Testis (tissue), 3 donors: ENCODE measurements around the gene SBNO2. TPM values are rescaled to one million over a fixed set of nuclear protein-coding genes. Genes with fewer than 3 reads are reported as not detected.

ENCODE experiments used
- DNase-seq: peaks from one replicate; pipeline ENCODE4 v3.0.0-alpha.2; 2019
- H3K27ac ChIP-seq, 2 donors: fragments of 200-600 bp; sonication (generic); one replicate each; pipeline ENCODE4 v1.5.1; 2019
- H3K27me3 ChIP-seq: fragments of 200-600 bp; sonication (generic); one replicate; pipeline ENCODE4 v1.5.1; 2019
- H3K36me3 ChIP-seq: fragments of 200-600 bp; sonication (generic); one replicate; pipeline ENCODE4 v1.5.1; 2017; ENCODE audit warnings: low read depth; ENCODE audit errors: missing control alignments
- H3K4me1 ChIP-seq: fragments of 200-600 bp; sonication (generic); one replicate; pipeline ENCODE4 v1.5.1; 2019
- H3K4me3 ChIP-seq, 2 donors: fragments of 200-600 bp; sonication (generic); one replicate each; pipeline ENCODE4 v1.5.1; 2017 to 2019
- H3K9me3 ChIP-seq: fragments of 200-600 bp; sonication (generic); one replicate; pipeline ENCODE4 v1.5.1; 2017
- CTCF ChIP-seq, 3 experiments: fragments of 450-650 bp in 2 of 3; fragments of 200-600 bp in 1 of 3; sonication (generic) in 1 of 3; IDR thresholded peaks; one replicate each; pipeline ENCODE4 v1.5.1; 2016 to 2019; ENCODE audit warnings: antibody characterized with exemption in 3 of 3, mild to moderate bottlenecking in 2 of 3, moderate library complexity in 1 of 3
- POLR2A ChIP-seq: fragments of 450-650 bp; IDR thresholded peaks from one replicate; pipeline ENCODE4 v1.6.1; 2017; ENCODE audit warnings: antibody characterized with exemption, mild to moderate bottlenecking, moderate library complexity
- WGBS, 2 donors: methylation state at CpG; one replicate each; pipeline ENCODE4 v1.1.5; 2018; 5-methylcytosine and 5-hydroxymethylcytosine counted together
- intact Hi-C: fragments of 100-400 bp; cut with DNase I; formaldehyde crosslinking; loops from one replicate; pipeline ENCODE4 v1.15.1; 2023; ENCODE audit warnings: low total_unique reads
- polyA plus RNA-seq: library from polyadenylated mRNA; stranded (reverse); fragments of 350-450 nt; fragmentation: Illumina TruSeq; extraction: RNeasy Lipid Tissue Mini Kit (QIAGEN cat#74804); gene quantifications from one replicate; pipeline ENCODE4 v1.2.3, GENCODE V29; 2014; ENCODE audit warnings: low read depth, low replicate concordance; ENCODE audit not compliant: insufficient read depth
- total RNA-seq, 2 donors: library from RNA; depleted of rRNA; stranded (reverse); fragments of >200 nt; gene quantifications; one replicate each; pipeline ENCODE4 v1.2.3, GENCODE V29; 2016

Gene SBNO2
- total and polyA plus RNA-seq, 3 donors from 2014 or later = 34.3 to 65.0 (median 58.9) TPM

GRCh38 chr19:1105008-1105872, 68.8 kb downstream of the SBNO2 start:
- DNase-seq = no peak
- peak overlapping the region; percentile 88 to 89 for H3K4me3 ChIP-seq
- TF ChIP-seq CTCF (IDR thresholded peaks at IDR 0.05) = no peak
- no peak for TF ChIP-seq POLR2A
- H3K4me1 ChIP-seq = peaks cover 40% of the 10 kb centered on the region
- WGBS, 2 donors = 35 to 46% methylated on average over 13 to 68 of the region's 69 CpGs
- intact Hi-C loops = no loop called here
- no peaks in the 10 kb centered on the region for H3K9me3 ChIP-seq
- no peaks in the 10 kb centered on the region for H3K36me3 ChIP-seq
- H3K27ac ChIP-seq = peak overlapping the region; percentile 97 to 99
- no peaks in the 10 kb centered on the region for H3K27me3 ChIP-seq

GRCh38 chr19:1104311-1105007, 69.6 kb downstream of the SBNO2 start:
- H3K4me1 ChIP-seq = peaks cover 40% of the 10 kb centered on the region
- DNase-seq = peak; percentile 78
- H3K9me3 ChIP-seq = no peaks in the 10 kb centered on the region
- H3K36me3 ChIP-seq = no peaks in the 10 kb centered on the region
- 1% methylated on average over 47 of the region's 93 CpGs; no CpG with 5 or more reads in 1 of the 2 donors for WGBS, 2 donors
- no peaks in the 10 kb centered on the region for H3K27me3 ChIP-seq
- TF ChIP-seq CTCF (IDR thresholded peaks at IDR 0.05) (peak in 1 of 3 experiments; percentile 7), POLR2A (no peak)
- H3K4me3 ChIP-seq = peak overlapping the region; percentile 88 to 89
- H3K27ac ChIP-seq = peak overlapping the region; percentile 97 to 99
- intact Hi-C loops = no loop called here

- DNase-seq = peak; percentile 99
- intact Hi-C loops = no loop called here
- H3K9me3 ChIP-seq = no peaks in the 10 kb centered on the region
- H3K27ac ChIP-seq = peak within 1 kb of the TSS; percentile 97 to 99
- peaks cover 46% of the 10 kb centered on the region for H3K4me1 ChIP-seq
- TF ChIP-seq POLR2A (no peak), CTCF (IDR thresholded peaks at IDR 0.05) (no peak)
- H3K36me3 ChIP-seq = no peaks in the 10 kb centered on the region
- H3K27me3 ChIP-seq = no peaks in the 10 kb centered on the region
- 1% methylated on average over 15 to 70 of the region's 75 CpGs for whole genome bisulfite sequencing, 2 donors
- H3K4me3 ChIP-seq = peak within 1 kb of the TSS; percentile 88 to 89
Measured at GRCh38 chr19:1103708-1104310, 70.3 kb downstream of the SBNO2 start, which contains the start of gene GPX4. TSS of gene GPX4 (plus strand) at chr19:1103994. CDS start at chr19:1104044, 50 bp downstream.

- Histone ChIP-seq H3K4me1 (peaks cover 52% of the 10 kb centered on the region), H3K27me3 (no peaks in the 10 kb centered on the region), H3K27ac (peak overlapping the region; percentile 97 to 99), H3K9me3 (no peaks in the 10 kb centered on the region), H3K36me3 (no peaks in the 10 kb centered on the region), H3K4me3 (peak overlapping the region; percentile 88 to 89)
- intact Hi-C loops = no loop called here
- 33 to 34% methylated on average over 20 of the region's 20 CpGs for WGBS, 2 donors
- no peak for DNase-seq
- TF ChIP-seq POLR2A (no peak), CTCF (IDR thresholded peaks at IDR 0.05) (no peak)
Measured at GRCh38 chr19:1103132-1103707, 70.8 kb downstream of the SBNO2 start.
